D341Med (cell line): ENCODE measurements around the gene C10orf95.
A peak's percentile ranks its signal among the peaks of the same experiment; 100 is the strongest.

Experiments
- DNase-seq: peaks from one replicate; pipeline ENCODE4 v3.0.0; 2012; ENCODE audit warnings: low spot score

Gene C10orf95

DNA sequence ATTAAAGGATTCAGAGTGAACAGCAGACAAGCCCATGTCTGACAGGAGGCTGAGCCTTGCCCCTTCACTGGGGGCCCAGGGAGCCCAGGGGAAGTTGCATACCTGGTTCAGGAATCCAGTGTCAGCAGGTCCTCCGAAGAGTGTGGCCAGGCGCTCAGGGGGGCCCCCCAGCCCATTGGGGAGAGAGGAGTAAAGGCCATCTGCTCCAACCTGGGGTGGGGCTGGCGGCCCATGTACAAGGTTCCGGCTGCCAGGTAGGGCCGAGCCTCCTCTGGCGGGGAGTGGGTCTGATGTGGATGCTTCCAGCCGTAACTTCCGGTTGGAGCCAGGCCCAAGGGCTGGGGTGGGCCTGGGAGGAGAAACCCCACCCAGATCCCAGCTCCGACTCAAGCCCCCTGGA lies 35.1 kb downstream of the C10orf95 start:
- no peak for DNase-seq

DNA sequence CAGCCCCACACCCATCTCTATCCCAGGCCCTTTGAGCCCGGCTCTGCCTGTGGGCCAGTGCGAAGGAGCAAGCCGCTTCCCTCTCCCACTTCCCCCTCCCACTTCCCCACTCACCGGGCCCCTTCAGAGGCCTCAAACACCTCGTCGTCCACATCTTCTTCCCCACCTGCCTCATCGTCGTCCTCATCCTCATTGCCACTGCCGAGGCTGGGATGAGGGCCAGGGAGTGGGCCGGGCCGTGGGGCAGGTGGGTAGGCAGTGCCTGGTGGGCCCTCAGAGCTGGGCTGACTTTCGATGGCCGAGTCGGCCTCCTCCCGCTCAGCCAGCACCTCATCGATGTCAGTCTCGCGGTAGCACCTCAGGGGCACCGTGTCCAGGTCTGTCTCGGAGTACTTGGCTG lies 36.6 kb downstream of the C10orf95 start:
- DNase-seq, result no peak

DNA sequence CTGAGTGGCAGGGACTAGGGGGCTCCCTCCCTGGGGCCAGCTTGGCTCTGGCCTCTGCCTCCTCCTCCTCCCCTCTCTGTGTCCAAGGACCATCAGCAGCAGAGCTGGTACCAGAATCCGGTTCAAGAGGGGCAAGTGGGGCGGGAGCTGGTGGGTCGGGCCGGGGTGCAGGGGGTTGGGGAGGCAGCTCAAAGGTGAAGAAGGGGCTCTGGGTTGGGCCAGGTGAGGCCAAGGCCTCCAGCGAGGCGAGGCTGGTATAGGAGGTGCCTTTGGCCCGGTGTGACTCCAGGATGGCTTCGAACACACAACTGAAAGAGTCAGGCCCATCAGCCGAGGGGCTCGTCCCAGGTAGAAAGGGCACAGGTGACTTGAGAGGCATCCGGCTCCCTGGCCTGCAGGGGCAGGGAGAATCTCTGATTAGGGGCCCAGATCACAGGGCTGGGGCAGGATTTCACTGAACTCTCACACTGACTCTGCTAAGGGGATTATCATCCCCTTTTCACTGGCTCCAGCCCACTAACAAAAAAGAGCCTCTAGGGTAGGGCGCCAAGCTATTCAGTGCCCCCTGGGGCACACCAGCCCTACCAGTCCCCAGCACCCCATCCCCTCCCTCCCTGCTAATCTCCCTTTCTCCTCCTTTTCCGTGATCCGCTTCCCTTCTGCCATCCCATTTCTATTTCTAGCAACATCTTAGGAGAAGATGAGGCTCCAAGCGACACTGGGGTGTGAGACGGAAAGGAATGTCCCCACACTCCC lies 37.4 kb downstream of the C10orf95 start:
- peak; percentile 75 for DNase-seq

DNA sequence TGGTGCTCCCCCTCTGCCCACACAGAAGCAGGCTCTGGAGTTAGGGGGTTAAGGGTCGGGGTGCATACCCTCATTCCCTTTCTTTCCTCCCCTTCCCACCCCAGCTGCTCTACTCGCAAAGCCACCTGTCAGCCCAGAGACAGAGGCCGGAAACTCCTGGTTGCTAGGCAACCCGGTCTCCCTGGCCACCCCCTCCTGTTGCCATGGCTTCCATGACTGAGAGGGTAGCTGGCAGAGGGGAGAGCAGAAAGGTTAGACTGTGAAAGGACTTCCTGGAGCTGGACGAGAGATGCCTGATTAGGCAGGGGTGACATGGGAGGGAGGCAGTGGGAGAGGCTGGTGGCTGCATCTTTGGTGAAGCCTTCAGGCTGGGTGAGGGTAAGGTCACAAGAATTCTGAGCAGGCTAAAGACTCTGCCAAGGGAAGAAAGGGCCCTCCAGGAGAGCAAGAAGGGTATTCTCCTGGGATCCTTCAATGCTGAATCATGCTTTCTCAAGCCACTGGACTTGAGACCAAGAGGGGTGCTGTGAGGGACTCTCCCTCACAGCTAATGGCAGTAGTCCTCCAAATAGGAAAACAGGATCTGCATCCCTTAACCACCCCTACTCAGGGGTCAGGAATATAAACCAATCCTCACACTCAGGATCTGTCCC lies 38.2 kb downstream of the C10orf95 start:
- DNase-seq, result no peak

DNA sequence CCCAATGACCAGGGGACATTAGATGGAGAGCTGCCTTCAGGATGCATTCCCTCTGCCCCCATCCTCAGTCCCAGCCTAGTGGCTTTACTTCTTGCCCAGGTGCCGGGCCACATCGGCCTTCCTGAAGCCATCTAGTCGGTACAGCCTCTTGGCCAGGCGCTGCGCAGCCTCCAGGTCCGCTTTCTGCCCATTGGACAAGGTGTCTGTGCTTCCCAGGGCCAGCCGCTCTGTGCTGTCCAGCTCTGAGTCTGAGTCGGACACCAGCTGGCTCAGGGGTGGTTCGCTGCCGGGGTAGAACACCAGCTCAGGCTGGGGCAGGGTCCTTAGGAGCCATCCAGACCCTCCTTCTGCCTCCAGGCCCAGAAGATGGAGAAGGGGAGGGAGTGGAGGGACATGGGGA lies 39.0 kb downstream of the C10orf95 start:
- DNase-seq, result no peak

DNA sequence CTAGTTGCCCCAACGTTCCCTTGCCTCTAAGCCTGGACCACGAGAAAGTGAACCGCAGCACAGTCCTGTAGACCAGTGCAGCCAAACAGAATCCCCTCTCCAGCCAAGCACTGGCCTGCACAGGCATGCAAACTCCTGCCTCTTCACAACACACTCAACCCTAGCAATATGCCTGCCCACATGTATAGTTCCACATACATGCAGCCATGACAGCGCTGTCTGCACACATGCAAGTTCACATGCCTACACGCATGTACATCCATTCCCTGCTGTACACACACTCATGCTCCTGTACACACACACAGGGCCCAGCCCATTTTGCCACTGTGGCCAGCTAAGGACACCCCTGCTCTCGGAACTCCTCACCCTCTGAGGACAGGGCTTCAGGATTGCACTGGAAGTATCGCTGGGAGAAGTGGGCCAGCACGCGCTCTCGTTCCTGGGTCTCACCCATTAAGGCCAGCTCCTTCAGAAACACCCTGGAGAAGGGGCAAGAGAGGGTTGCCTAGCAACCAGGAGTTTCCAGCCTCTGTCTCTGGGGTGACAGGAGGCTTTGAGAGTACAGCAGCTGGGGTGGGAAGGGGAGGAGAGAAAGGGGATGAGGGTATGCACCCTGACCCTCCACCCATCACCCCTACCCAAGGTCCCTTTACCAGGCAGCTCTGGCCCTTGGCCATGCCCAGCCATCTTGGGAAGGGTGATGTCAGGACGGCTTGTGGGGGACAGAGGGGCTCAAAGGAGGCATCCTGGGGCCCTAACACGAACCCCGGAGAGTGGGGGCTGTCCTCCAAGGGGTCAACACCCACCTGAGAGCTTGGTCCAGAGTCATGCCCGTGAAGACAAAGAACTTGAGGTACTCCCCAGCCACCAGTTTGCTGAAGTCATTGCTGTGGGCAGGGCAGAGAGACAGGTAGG lies 39.7 kb downstream of the C10orf95 start:
- DNase-seq, result no peak

DNA sequence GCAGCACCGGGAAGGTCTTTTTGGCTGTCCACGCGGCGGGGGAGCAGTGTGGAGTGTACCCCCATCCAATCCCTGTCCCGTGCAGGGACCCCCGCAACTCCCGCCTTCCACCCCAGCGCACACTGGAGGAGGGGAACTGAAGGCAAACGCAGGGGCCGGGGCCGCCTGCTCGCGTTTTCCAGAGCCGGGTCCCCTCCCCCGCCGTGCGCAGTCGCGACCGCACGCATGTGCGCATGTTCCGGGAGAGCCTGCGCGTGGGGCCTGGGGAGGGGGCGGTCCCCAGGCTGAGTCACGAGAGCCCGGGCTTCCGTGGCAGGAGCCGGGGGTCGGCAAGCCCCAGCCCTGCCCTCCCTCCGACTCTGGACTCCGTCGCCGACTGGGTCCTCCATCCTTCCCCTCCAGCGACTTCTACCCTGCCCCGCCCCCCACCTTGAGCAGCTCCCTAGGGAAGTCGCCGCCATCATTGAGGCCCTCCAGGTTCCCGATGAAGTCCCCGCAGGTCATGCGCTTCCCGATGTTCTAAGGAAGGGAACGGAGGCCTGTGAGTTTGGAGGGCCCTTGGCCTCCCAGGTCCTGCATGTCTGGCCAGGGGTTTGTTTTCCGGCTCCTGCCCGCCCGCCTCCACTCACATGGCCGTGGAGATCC lies 40.8 kb downstream of the C10orf95 start:
- DNase-seq, result no peak

DNA sequence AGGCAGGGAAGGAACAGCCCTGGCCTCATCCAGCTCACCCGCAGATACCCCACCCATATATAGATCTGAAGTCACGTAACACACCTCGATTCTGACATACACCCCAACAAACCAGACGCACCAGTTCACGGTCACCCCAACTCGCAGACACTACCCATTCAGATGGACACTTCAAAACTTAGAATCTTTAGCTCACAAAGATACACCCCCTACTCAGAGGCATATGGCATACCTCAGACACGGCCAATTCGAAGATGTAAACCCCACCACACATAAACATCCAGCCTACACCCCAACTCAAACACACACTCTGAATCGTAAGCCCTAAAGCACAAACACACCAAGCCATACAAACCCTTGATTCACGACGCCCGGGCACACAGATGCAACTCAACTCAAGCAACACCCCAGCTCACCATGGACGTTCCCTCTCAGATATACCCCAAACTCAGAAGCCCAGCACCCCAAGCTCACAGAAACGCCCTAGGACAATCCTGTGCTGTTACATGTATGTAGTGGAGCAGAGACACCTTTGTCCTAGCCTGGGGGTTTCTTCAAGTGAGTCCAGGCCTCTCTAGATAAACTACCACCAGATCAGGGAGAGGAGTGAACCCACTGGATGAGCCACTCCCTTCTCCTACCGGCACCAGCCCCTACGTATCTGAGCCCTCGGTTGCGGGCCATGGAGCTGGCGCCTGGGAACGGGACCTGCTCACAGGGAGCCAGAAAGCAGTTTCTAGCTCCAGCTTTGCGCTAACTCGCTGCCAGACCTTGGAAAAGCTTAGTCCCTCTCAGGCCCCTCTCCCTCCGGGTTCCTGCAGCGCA lies 41.5 kb downstream of the C10orf95 start:
- no peak for DNase-seq

DNA sequence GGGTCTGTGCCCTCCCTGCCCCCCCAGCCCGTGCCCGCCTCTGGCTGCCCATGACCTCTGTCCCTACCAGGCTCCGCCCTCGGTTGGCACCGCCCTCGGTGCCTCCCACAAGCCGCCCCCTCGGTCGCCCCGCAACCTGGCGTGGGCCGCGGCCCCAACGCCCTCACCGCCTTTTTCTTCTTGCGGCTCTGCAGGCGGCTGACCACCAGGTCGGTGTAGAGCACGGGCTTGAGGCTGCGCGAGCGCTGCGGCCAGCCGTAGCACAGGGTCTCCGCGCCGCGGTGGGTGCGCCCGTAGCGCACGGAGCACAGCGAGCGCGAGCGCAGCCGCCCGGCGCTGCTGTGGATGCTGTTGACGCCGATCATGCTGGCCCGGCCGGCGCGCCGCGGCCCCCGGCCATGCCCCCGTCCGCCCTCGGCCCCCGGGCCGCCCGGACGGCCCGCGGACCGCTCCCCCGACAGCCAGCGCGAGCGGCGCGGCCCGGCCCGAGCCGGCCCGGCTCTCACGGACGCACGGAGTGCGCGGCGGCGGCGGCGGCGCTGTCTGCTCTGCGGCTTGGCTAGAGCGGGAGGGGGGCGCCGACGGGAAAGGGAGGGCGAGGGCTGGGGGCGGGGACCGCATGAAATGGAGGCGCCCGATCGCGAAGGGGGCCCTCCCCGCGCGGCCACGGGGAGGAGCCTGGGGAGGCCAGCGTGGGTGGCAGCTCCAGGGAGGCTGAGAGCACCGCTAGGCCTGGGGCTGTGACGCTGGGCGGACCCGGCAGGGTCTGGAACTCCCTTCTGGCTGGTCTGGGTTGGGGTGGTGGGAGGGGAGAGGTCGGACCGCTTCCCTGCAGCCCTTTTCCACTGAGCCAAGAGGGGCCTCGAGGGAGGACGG lies 42.4 kb downstream of the C10orf95 start:
- DNase-seq, result peak; percentile 68

DNA sequence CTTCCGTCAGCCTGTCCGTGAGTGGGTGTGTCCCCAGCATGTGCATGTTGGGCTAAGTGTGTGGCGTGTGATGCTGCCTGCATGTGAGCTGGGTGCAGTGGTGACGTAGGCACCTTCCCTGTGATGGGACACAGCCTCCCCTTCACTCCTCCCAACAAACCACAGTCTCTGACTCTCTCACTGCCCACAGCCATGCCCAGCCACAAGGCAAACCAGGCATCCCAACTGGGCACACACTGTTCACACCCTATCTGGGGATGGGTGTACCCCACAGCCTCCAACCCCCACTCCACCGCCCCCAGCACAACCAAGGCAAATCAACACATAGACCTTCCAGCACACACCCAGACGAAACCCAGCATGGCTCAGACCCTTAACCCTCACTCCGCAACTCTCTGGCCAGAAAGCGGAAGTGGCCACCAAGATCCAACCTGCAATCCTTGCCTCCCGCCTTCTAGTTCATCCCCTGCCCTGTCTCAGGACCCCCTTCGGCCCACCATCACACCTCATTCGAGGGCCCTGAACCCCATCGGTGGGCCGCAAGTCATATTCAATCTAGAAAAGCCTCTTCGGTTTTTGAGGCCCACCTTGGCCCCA lies 43.1 kb downstream of the C10orf95 start:
- DNase-seq, result no peak

DNA sequence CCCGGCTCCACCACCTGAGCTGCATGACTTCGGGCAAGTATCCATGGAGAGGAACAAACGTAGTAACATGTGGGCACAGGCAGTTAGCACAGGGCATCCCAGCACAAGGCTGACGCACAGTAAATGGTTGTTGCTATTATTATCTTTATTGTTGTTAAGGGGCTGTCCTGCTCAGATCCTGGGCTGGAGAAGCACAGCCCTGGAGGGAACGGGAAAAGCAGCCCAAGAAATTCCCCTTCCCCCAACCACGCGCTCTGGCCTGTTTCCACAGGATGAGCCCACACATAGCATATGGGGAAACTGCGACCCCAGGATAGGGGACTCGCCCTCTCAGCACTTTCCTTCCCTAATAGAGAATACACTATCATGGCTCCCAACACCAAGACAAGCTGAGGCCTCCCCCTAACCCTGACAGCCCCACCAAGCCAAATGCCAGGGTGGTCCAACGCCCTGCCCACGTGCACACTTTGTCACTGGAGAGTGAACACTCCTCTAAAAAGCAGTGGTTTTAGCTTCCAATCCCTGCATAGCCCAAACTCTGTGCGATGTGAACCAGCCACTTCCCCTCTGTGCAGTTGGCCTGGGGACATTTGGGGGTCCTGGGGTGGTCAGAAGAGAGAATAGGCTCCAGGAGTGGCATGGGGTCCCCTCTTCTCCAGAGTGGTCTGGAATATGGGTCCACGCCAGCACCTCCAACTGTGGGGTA lies 43.8 kb downstream of the C10orf95 start:
- DNase-seq, result no peak

DNA sequence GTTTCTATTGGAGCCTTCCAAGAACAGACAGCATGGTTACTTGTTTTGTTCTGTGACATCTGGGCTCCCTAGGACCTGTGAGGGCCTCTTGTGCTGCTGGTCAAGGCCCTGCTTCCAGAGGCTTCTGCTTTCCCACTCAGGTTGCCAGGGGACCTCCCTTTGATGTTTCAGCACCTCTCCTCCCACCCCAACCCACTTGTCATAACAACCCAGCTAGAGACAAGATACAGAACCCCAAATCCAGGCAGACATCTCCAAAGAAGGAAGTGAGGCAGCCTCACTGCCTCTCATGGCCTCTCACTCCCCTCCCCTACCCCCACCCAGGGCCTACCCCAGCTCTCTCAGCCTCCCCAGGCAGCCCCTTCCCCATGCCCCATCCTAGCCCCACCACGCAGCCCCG lies 44.5 kb downstream of the C10orf95 start:
- no peak for DNase-seq

DNA sequence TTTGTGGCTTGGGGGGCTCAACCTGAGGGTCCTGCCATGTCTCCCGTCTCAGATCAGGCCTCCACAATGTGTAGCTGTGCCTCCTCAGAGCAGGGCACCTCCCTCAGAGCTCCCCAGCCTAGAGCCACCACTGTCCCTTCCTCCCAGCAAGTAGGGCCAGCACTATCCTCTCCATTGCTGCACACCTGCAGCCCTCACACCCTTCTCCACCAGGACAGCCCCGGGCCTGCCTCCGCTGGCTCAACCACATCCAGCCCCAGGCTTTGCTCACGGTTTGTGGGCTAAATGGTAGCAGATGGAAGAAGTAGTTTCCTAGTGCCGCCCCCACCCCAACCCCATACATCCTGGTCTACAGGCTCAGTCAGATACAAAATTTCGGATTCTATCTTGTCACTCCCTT lies 45.7 kb downstream of the C10orf95 start:
- DNase-seq, result no peak

DNA sequence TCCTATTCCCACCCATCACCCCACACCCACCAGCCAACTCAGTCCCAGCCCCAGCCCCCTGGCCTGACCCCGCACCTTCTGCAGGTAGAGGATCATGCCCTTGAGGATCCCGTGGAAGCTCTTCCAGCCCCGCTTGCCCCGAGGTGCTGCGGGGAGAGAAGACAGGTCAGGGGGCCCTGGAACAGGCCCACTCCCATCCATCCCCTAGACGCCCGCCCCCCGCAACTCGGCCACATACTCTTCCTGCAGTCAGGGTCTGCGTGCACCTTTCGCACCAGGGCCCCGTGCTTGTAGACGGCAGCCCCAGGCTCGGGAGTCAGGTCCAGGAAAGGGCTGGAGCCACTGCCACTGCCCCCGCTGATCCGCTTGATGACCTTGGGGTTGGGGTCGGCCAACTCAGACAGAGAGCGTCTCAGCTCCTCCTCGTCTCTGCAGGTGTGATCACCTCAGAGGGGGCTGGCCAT lies 46.2 kb downstream of the C10orf95 start:
- DNase-seq, result no peak

DNA sequence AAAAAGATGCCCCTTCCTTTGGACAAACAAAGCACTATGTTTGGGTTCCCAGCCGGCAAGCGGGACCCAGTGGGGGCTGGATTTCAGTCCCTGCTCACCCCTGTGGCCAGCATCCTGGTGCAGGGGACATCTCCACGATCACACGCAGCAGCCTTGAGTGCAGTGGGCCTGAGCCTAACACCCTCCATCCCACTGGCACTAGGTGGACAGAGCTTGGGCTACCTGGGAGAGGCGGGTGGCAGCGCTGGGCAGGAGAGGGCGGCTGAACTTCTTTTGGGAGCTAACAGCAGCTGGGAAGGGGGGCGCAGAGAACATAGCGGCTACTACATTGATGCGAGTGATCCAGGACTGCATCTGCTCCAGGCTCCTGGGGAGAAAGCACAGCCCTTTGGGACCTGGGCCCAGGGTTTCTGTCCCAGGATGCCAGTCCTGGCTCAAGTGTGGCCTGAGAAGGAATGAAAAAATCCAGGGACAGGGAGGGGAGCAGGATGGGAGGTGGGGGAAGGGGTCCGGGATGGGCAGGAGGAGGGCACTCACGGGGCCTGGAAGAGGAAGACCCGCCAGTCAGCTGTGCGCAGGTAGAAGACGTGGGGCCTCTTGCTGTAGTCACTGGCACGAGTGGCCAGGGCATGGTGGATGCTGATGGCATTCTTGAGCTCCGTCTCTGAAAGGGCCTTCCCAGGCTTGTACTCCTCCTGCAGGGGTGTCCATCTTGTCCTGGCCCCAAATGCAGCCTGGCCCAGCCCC lies 46.8 kb downstream of the C10orf95 start:
- no peak for DNase-seq

DNA sequence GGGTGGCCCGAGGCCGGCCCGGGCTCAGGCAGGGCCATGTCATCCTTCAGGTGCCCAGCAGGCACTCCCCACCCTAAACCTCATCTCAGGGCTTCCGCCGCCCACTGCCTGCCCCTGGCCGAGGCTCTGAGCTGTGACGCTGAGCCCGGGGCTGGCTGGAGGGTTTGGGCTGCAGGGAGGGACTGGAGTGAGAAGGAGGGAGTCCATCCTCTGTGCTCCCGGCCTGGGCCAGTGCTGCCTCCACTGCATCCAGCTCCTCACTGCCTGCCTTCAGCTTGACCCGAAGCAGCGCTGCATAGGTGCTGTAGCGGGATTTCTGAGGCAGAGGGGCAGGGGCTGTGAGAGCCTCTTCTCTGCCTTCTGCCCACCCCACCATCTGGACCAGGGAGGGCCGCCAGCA lies 48.2 kb downstream of the C10orf95 start:
- no peak for DNase-seq

DNA sequence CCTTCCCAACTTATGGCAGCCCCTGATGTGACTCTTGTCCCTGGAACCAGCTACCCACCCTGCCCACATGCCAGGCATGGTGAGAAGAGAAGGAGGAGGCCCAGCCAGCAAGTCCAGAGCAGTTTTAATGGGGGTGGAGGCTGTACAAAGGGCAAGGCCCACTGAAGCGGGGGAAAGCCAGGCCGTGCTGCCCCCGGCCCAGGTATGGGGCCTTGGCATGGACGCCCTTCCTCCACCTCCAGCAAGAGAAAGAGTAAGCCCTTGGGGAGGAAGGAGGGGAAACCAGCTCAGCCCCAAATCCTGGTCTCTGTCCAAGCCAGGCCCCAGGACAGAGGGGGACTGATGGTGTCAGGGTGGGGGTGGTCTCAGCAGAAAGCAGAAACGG lies 48.8 kb downstream of the C10orf95 start:
- no peak for DNase-seq

DNA sequence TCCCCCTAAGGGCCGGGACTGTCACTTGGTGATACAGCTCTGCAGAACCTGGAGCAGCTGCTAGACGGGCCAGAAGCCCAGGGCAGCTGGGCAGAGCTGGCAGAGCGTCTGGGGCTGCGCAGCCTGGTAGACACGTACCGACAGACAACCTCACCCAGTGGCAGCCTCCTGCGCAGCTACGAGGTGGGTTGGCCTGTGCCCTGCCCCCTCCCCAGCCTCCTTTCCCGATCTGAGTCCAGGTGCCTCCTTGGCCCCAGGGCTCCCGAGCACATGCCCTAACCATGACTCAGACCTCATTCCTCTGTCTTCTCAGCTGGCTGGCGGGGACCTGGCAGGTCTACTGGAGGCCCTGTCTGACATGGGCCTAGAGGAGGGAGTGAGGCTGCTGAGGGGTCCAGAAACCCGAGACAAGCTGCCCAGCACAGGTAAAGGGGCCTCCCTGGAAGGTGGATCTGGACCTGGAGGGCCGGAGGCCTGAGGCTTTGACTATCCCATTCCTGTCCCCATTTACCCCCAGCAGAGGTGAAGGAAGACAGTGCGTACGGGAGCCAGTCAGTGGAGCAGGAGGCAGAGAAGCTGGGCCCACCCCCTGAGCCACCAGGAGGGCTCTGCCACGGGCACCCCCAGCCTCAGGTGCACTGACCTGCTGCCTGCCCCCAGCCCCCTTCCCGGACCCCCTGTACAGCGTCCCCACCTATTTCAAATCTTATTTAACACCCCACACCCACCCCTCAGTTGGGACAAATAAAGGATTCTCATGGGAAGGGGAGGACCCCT lies 49.4 kb downstream of the C10orf95 start:
- DNase-seq, result no peak
